Tibial artery (tissue), 4 donors: ENCODE data around the gene EXOC3L4.
A peak's percentile ranks its signal among the peaks of the same experiment; 100 is the strongest.

Experiments
- DNase-seq, 2 donors: peaks; one replicate each; pipeline ENCODE4 v3.0.0-alpha.2; 2019
- H3K27ac ChIP-seq, 2 donors: fragments of 200-600 bp; sonication (generic) in 1 of 2; 1 replicate in 1 of 2; 2 replicates in 1 of 2; pipeline ENCODE4 v1.5.1; 2018 to 2019; ENCODE audit warnings: mild to moderate bottlenecking in 1 of 2
- H3K27me3 ChIP-seq, 2 donors: fragments of 200-600 bp; sonication (generic) in 1 of 2; one replicate each; pipeline versions ENCODE4 v1.5.1 to v1.6.0; 2016 to 2019
- H3K36me3 ChIP-seq, 3 donors: fragments of 200-600 bp; sonication (generic) in 2 of 3; one replicate each; pipeline ENCODE4 v1.5.1; 2016 to 2019; ENCODE audit warnings: mild to moderate bottlenecking in 2 of 3
- H3K4me1 ChIP-seq, 4 donors: fragments of 200-600 bp; sonication (generic) in 2 of 4; 1 replicate in 3 of 4; 2 replicates in 1 of 4; pipeline ENCODE4 v1.5.1; 2016 to 2019
- H3K4me3 ChIP-seq, 2 donors: fragments of 200-600 bp; sonication (generic) in 1 of 2; 1 replicate in 1 of 2; 2 replicates in 1 of 2; pipeline ENCODE4 v1.5.1; 2018 to 2019; ENCODE audit warnings: mild to moderate bottlenecking in 2 of 2
- H3K9me3 ChIP-seq, 3 donors: fragments of 200-600 bp; sonication (generic) in 1 of 3; one replicate each; pipeline ENCODE4 v1.5.1; 2016 to 2019
- intact Hi-C: fragments of 100-400 bp; cut with DNase I; formaldehyde crosslinking; loops from one replicate; pipeline ENCODE4 v1.15.0; 2023; ENCODE audit warnings: low total_unique reads
- TF ChIP-seq, protein P1 (sequence below), 2 experiments: fragments of 200-600 bp in 1 of 2; fragments of 450-650 bp in 1 of 2; IDR thresholded peaks; one replicate each; pipeline ENCODE4 v1.5.1; 2017 to 2019; ENCODE audit warnings: antibody characterized with exemption in 2 of 2, mild to moderate bottlenecking in 1 of 2, moderate library complexity in 1 of 2

EXOC3L4 gene

DNA sequence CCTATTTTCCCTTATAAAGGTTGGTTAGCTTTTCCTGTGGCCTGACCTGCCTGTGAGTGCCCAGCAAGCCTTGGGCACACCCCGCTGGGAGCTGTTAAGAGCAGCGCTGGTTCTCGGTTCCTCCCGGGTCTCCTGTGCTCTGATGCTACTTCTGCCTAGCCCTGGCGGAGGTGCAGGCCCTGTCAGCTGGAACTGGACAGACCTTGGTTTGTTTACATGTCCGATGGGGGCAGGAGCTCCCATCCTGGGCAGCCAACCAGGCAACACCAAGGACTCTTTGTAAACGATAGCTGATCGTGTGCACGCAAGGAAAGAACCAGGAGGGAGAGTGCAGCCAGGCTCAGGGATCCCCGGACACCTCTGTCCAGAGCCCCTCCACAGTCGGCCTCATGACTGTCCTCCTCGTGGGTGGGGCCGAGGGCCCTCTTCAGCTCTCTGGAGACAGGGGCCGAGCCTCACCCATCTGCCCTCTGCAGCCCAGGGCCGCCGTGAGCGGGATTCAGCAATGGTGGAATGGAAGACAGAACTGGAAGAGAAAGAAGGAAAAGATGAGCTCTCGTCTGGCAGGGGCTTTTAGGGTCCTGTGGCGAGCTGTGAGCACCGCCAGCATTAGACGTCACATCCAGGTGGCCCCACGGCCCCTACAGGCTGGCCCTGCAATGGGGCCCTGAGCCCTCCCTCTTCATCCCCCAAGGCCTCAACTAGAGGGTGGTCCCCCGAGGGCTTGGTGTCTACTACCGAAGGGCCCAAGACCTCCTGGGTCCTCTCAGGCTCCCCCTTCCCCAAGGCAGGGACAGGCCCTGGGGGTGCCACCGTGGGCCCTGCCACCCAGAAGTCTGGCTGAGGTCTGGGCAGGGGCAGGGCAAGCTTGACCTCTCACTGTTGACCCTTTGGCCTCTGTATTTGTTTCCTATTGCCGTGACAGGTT, 41.1 kb downstream of the EXOC3L4 start:
- intact Hi-C loops: no loop called here
- H3K27me3 ChIP-seq: peaks cover 0 to 30% of the 10 kb centered on the region in 2 donors
- H3K9me3 ChIP-seq: no peaks in the 10 kb centered on the region
- H3K36me3 ChIP-seq: peaks cover 0 to 38% (median 16%) of the 10 kb centered on the region in 3 donors
- TF ChIP-seq, protein P1, sequence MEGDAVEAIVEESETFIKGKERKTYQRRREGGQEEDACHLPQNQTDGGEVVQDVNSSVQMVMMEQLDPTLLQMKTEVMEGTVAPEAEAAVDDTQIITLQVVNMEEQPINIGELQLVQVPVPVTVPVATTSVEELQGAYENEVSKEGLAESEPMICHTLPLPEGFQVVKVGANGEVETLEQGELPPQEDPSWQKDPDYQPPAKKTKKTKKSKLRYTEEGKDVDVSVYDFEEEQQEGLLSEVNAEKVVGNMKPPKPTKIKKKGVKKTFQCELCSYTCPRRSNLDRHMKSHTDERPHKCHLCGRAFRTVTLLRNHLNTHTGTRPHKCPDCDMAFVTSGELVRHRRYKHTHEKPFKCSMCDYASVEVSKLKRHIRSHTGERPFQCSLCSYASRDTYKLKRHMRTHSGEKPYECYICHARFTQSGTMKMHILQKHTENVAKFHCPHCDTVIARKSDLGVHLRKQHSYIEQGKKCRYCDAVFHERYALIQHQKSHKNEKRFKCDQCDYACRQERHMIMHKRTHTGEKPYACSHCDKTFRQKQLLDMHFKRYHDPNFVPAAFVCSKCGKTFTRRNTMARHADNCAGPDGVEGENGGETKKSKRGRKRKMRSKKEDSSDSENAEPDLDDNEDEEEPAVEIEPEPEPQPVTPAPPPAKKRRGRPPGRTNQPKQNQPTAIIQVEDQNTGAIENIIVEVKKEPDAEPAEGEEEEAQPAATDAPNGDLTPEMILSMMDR (IDR thresholded peaks at IDR 0.05): no peak
- H3K27ac ChIP-seq: no peak overlapping the region
- H3K4me3 ChIP-seq: no peak overlapping the region
- DNase-seq: peak in 1 of 2 donors; percentile 58
- H3K4me1 ChIP-seq: peaks cover 0 to 28% (median 0%) of the 10 kb centered on the region in 4 donors

DNA sequence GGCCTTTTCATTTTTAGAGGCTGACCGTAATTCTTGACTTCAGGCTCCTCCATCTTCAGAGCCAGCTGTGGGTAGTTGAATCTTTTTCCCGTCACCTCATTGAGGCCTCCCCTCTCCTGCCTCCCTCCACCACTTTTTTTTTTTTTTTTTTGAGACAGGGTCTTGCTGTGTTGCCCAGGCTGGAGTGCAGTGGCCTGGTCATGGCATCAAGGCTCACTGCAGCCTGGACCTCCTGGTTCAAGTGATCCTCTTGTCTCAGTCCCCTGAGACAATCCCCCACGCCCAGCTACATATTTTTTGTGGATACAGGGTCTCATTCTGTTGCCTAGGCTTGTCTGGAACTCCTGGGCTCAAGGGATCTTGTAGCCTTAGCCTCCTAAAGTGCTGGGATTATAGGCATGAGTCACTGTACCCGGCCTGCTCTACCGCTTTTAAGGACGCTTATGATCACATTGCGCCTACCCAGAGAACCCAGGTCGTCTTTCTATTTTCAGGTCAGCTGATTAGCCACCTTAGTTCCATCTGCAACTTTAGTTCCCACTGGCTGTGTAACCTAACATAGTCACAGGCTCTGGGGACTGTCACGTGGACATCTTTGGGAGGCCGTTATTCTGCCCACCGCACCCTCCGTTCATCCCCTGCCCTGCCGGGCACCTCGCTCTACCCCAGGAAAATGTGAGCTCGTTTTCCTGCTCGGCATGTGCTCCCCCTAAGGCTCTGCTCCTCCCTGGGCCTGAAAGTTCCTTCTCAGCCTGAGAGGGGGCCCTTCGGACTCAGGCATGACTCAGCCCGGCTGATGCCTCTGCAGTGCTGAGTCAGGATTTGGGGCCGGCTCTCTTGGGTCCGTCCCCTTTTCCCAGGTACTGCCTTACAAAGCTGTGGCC, 42.1 kb downstream of the EXOC3L4 start:
- Histone ChIP-seq H3K4me3 (no peak overlapping the region), H3K27ac (no peak overlapping the region), H3K27me3 (peaks cover 0 to 36% of the 10 kb centered on the region in 2 donors), H3K9me3 (no peaks in the 10 kb centered on the region), H3K4me1 (peaks cover 0 to 21% (median 0%) of the 10 kb centered on the region in 4 donors), H3K36me3 (peaks cover 0 to 38% (median 12%) of the 10 kb centered on the region in 3 donors)
- DNase-seq: peak in 1 of 2 donors; percentile 56
- TF ChIP-seq, protein P1 (IDR thresholded peaks at IDR 0.05): no peak
- intact Hi-C loops: no loop called here

- Histone ChIP-seq H3K4me3 (no peak overlapping the region), H3K27me3 (peaks cover 0 to 48% of the 10 kb centered on the region in 2 donors), H3K4me1 (peaks cover 0 to 16% (median 0%) of the 10 kb centered on the region in 4 donors), H3K36me3 (peaks cover 0 to 33% (median 6%) of the 10 kb centered on the region in 3 donors), H3K9me3 (no peaks in the 10 kb centered on the region), H3K27ac (no peak overlapping the region)
- DNase-seq: peak in 1 of 2 donors; percentile 57
- TF ChIP-seq, protein P1 (IDR thresholded peaks at IDR 0.05): no peak
- intact Hi-C loops: no loop called here
Observed at GRCh38 chr14:103137689-103138300, 43.3 kb downstream of the EXOC3L4 start.

DNA sequence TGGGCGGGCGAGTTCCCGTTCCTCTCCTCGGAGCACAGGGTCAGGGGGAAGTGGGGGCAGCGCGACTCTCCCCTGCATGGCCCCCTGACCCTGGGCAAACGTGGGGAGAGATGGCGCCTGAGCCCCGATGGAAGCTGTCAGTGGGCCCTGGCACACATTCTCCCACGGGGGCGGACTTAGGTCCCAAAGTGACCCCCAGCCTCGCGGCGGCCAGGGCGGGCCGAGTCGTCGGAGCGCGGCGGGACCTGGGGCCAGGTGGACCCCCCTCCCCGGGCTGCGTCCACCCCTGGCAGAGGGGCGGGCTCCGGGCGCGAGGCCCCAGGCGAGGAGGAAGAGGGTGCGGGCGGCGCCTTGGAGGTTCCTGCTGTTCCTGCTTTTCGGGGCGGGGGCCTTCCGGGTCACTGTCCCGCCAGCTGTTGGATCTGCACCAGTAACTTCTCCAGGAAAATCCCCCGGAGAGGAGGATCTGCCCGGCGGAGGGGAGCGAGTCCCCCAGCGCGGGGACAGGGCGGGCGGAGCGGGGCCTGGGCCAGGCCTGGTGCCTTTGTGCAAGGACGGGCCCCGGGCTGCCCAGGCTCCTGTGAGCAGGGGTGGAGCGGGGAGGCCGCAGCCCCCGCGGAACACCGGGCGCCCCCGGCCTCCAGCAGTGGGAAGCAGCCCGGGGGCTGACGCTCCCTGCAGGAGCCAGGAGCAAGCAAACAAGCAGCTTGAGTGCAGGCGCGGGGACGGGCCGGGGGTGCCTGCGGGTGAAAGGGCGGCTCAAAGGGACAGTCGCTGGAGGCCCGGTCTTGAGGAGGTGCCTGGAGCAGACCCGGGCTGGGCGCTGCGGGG, 44.0 kb downstream of the EXOC3L4 start:
- H3K27me3 ChIP-seq: peaks cover 0 to 55% of the 10 kb centered on the region in 2 donors
- DNase-seq: peak in 1 of 2 donors; percentile 69
- no peaks in the 10 kb centered on the region for H3K9me3 ChIP-seq
- H3K4me3 ChIP-seq: peak overlapping the region in 1 of 2 donors; percentile 20
- H3K4me1 ChIP-seq: peaks cover 0 to 16% (median 0%) of the 10 kb centered on the region in 4 donors
- H3K27ac ChIP-seq: no peak overlapping the region
- H3K36me3 ChIP-seq: peaks cover 0 to 26% (median 6%) of the 10 kb centered on the region in 3 donors
- intact Hi-C loops: no loop called here
- TF ChIP-seq, protein P1 (IDR thresholded peaks at IDR 0.05): no peak
